ENCODE results near the gene CYP27A1. TPM values are rescaled to one million over a fixed set of nuclear protein-coding genes. Genes with fewer than 3 reads are reported as not detected.

CYP27A1 gene
- total and polyA plus RNA-seq, 9 of the 15 experiments (the other 6 are each of a cell fraction or from before 2014, with no cell fraction given), result 0.20 TPM; not detected in 8

GRCh38 chr2:218820746-218821369 is 38.9 kb downstream of the CYP27A1 start:
- H3K4me1 ChIP-seq (replicated peaks in 1 of 2; ENCODE audit: control insufficient read depth in 2 of 2, insufficient read depth in 2 of 2, low read length in 2 of 2), result no peaks in the 10 kb centered on the region; a peak in 1 of 5 replicates
- no peak overlapping the region for H3K4me2 ChIP-seq (ENCODE audit: insufficient read depth, low read length)
- intact Hi-C loops (cut with micrococcal nuclease), result no loop called here
- no TSS peak for BruUV-seq (replicated peaks)
- FAIRE-seq, result no peak
- no peak for TF ChIP-seq MXD1 (CRISPR knock-in tag; IDR thresholded peaks at IDR 0.05; ENCODE audit: borderline replicate concordance, poor library complexity, severe bottlenecking)
- no peak for TF ChIP-seq ZBTB34 (CRISPR knock-in tag; IDR thresholded peaks at IDR 0.05)
- no peak for TF ChIP-seq RBFOX2 (IDR thresholded peaks at IDR 0.05; ENCODE audit: low read depth, low read length)
- TF ChIP-seq TEAD1 (CRISPR knock-in tag; IDR thresholded peaks at IDR 0.05), result no peak
- no peak for TF ChIP-seq NFATC3 (IDR thresholded peaks at IDR 0.05)
- no peak for TF ChIP-seq COPS2 (conservative IDR thresholded peaks at IDR 0.05)
- no peak for TF ChIP-seq PTRF (tag; IDR thresholded peaks at IDR 0.05)
- no peak for TF ChIP-seq NR2F6 (CRISPR knock-in tag; IDR thresholded peaks at IDR 0.05)
- no peak for DNase-seq (ENCODE audit: extremely low read depth in 1 of 4, low spot score in 3 of 4)
- H3K9me1 ChIP-seq (ENCODE audit: control insufficient read depth, insufficient read depth, low read length), result no peaks in the 10 kb centered on the region
- ChIA-PET CTCF (ENCODE audit: low intra/inter-chr PET ratio) (no interaction called here), POLR2A (no interaction called here)
- H3K9me3 ChIP-seq (replicated peaks; ENCODE audit: control insufficient read depth, insufficient read depth, low read depth, low read length), result no peaks in the 10 kb centered on the region
- H3K4me3 ChIP-seq, result no peak overlapping the region
- no peak for ATAC-seq
- H2AFZ ChIP-seq (ENCODE audit: low read depth, low read length), result no peak overlapping the region
- H3K9ac ChIP-seq (ENCODE audit: insufficient read depth in 1 of 2, low read depth in 2 of 2, low read length in 2 of 2), result no peak overlapping the region
- H3K27me3 ChIP-seq (ENCODE audit: control insufficient read depth in 2 of 2, insufficient read depth in 2 of 2, low read length in 2 of 2), result peaks cover 8 to 48% of the 10 kb centered on the region in 2 experiments; a peak in 3 of 5 replicates
- no peaks in the 10 kb centered on the region for H3K79me2 ChIP-seq (ENCODE audit: control insufficient read depth, insufficient read depth, low read length)
- no peak overlapping the region for H3K27ac ChIP-seq (ENCODE audit: extremely low read depth, low read depth, low read length)
- H3K36me3 ChIP-seq (ENCODE audit: control insufficient read depth, insufficient read depth, low read length), result no peaks in the 10 kb centered on the region
- in situ Hi-C loops (cut with MboI), result no loop called here
- H4K20me1 ChIP-seq (replicated peaks; ENCODE audit: control insufficient read depth, insufficient read depth, low read length), result no peaks in the 10 kb centered on the region; the same call in 1 of the 2 replicates
- 0% methylated on average over 11 of the region's 15 CpGs for WGBS (ENCODE audit: insufficient coverage, low coverage, missing lambda C conversion rate)

Measured in K562 (cell line).